ENCODE results near the gene CNGB1. TPM values are rescaled to one million over a fixed set of nuclear protein-coding genes. Genes with fewer than 3 reads are reported as not detected.
A peak's percentile ranks its signal among the peaks of the same experiment; 100 is the strongest.

CNGB1 gene
- total and polyA plus RNA-seq, 2 of the 13 experiments (the other 11 are each of a cell fraction or from before 2014, with no cell fraction given): 0.02 to 0.15 TPM

- TF ChIP-seq ZNF318 (CRISPR knock-in tag; IDR thresholded peaks at IDR 0.05) (no peak), MXD1 (CRISPR knock-in tag; IDR thresholded peaks at IDR 0.05) (peak; percentile 36; the same call in 1 of the 2 replicates), ZNF142 (CRISPR knock-in tag; IDR thresholded peaks at IDR 0.05) (no peak), HNRNPLL (IDR thresholded peaks at IDR 0.05; ENCODE audit: low read depth, low read length, poor library complexity, severe bottlenecking) (peak; percentile 98), DR1 (CRISPR knock-in tag; IDR thresholded peaks at IDR 0.05) (0 out of 2 replicates have a peak, but pooled peaks have one; percentile 21), AGO2 (optimal IDR thresholded peaks at IDR 0.05; ENCODE audit: low read depth, low read length) (no peak), RXRA (CRISPR knock-in tag; IDR thresholded peaks at IDR 0.05) (0 out of 2 replicates have a peak, but pooled peaks have one; percentile 19), MYPOP (CRISPR knock-in tag; IDR thresholded peaks at IDR 0.05) (0 out of 2 replicates have a peak, but pooled peaks have one; percentile 15), MEIS2 (CRISPR knock-in tag; IDR thresholded peaks at IDR 0.05) (peak; percentile 3; the same call in 1 of the 2 replicates), TEAD3 (CRISPR knock-in tag; optimal IDR thresholded peaks at IDR 0.05; ENCODE audit: borderline replicate concordance) (peak; percentile 15)
These were observed 13.7 kb upstream of the CNGB1 start (continued) for GRCh38 chr16:57984443-57985203.

All from HepG2 (cell line).